Stimulated activated CD8-positive, alpha-beta memory T cell treated with anti-CD3 and anti-CD28 coated beads, Interleukin-7, amount 100 ng/mL, for 1 hour (primary cell): Measurements from ENCODE around the gene SLIT3.
"Not testable (repeated sequence)": the region's sequence is repeated elsewhere in the genome, so short reads cannot be mapped to it uniquely, and the experiment has no call there.

Experiments
- DNase-seq, 2 donors: peaks; one replicate each; pipeline ENCODE4 v3.0.0-alpha.2; 2020; ENCODE audit warnings: low read depth in 2 of 2

SLIT3 gene

DNA sequence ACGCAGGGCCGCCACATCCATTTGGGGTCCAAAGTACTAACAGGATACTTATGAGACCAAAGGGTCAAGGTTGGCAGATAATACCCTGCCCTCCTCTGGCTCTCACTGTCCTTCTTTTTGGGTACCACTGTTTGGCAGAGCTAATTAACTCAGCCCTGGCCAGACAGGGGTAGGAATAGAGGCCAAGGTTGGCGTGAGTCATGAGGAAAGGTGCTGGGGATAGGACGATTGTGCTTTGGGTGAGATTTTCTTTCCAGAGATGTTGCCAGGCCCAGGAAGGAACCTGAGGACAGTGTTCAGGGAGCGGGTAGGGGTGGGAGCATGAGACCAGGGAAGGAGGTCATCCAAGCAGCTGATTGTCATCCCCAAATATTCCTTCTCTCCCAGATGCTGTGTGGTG is 529.9 kb downstream of the SLIT3 start:
- DNase-seq = no peak

DNA sequence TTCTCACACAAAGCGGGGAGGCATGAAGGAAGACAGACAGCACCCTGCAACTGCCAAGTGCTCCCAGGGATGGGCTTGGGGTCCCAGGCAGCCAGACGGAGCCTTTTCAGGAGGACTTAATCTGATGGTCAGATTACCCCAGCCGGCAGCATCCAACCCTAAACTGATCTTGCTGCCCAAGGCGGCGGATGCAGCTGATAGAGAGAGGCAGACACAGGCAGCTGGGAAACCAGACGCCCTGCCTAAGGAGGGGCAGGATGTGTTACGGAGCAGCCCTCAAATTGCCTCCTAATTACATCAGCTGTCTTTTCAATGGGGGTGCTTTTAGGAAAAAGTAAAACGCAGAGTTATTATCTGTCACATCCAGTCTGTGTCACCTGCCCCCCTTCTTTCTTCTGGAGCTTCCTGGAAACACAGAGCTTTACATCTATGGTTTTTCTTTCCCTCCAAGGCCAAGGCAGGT is 530.9 kb downstream of the SLIT3 start:
- no peak for DNase-seq

DNA sequence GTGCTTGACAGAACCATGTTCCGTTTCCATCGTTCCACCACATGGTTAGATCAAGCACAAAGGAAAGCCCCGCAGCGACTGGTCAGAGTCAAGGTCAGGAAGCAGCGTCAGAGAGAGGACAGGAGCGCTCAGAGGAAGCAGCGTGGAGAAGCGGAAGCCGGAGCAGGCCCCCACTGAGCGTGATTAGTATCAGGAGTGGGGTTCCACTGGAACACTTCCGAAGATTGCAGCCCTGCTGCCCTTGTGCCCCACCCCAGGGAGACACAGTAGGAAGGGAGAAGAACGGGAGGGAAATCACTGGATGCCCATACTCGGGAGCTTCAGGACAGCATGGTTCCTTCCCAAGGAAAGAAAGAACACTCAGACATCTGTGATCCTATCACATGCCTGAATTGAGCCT is 532.8 kb downstream of the SLIT3 start:
- no peak for DNase-seq

DNA sequence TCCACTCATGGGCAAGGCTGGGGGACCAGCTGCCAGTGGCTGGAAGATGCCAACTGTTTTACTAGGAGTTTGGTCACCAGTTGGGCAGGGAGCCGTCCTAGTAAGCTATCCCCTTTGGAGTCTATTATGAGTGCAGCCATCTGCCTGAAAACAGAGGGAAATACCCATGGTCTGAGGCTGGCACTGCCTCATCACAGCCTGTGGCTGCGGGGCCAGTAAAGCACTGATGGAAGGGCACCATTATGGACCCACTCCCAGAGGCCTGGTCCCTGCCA is 534.6 kb downstream of the SLIT3 start:
- no peak for DNase-seq

DNA sequence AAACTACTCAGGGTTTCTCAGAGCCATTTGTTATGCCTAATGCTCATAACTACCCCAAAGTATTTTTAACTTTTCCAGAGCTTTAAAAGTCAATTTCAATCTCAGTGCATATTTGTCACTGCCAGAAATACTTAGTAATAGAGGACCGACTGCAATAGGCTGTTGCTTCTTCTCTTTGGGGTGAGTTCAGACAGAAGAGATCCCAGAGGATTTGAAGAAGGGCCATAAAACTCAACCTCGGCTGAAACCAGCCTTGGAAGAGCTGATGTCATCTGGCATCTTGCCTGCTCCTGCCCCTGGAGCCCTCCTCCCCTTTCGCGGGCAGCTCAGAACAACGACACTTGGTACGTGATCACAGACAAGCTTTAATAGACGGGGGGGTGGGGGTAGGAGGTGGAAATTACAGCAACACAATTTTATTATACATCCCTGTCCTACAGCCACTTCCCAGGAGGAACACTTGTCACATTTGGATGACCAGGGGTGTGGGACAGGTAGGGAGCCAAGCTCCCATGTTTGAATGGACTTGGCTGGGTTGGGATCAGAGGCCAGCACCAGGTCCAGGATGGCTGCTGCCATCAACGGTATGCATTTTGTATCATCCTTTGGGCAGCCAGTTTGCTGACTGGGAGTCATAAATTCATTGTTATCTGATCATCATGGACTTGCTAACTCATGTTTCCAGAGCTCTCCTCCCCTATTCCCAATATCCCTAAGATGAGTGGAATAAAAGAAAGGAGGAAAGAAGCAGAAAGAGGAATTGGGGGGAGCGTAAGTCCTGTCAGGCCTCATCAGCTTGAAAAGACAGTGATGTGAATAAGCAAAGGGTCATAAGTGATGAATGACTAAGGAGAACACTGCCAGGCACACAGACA is 535.2 kb downstream of the SLIT3 start:
- no peak for DNase-seq

DNA sequence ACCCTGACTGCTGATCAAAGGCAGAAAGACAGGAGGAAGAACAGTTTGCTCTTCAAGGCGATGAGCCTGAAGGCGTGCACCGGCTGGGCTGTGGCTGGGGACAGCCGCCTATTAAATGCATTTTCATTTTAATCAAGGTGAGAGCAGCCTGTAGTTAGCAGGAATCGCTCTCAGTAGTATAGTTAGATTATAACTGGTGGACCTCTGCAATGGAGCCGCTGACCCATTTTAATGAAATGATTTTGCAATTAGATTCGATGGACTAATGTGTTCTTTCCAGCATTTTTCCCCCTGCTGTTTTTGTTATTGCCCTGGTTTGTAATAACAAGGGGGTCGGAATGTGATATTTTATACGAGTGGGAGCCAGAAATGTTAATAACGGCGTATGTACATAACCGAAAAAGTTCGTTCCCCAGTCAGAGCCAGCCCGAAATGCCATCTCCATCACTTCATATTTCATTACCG is 535.8 kb downstream of the SLIT3 start:
- no peak for DNase-seq

DNA sequence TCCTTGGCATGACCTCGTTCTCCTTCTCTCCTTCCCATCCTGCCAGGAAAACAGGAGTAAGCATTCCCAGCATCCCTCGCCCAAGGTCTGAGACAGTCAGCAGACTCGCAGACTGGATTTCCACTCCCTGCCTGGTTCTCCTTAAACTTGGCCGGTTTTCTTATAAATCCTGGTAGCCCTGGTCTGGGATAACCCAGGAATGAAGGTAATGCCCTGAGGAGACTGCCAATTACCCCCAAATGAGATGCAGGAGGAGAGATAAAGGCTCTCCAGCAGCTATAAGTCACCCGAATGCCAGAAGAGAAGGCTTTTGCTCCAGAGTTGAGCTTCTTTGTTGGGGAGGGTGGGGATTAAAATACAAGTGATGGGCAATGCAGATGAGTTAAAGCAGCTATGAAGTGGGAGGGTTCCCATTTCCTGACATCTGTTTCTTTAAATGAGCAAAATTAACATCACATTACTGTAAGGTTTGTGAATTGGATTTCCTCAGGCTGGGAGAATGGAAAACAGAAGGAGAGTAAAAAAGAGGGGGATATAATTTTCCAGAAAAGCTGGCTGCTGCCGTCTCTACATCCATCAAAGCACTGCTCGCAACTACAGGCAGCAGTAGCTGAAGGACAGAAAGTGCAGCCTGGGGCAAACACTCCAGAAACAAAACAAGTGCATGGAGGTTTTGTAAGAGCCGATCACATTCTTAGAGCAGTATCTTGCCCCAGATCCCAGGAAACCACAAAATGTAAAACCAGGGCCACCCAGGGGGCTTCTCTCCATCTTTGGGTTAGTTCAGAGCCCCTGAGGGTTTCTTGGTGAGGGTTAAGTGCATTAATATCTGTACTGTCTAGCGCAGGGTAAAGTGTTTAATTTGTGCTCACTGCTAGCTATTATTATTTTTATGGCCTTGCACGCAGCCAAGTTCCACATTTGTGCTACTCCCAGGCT is 544.2 kb downstream of the SLIT3 start:
- DNase-seq = no peak

DNA sequence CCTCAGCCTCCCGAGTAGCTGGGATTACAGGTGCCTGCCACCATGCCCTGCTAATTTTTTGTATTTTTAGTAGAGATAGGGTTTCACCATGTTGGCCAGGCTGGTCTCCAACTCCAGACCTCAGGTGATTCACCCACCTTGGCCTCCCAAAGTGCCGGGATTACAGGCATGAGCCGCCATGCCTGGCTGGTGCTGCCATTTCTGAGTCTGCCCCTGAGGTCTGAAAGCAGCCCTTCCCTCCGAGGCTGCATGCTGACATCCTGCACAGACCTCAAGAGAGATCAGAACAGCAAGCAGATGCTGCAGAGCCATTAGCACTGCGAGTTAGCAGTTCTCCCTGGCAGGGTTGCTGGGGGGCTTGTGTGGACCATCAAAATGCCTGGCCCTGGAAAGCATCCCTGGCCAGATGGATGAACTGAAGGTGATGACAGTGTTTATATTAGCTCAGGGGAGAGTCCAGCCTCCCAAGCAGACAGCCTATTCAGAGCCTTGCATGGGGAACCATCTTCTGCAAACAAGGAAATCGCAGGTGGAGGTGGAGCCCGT is 545.3 kb downstream of the SLIT3 start:
- no peak for DNase-seq

DNA sequence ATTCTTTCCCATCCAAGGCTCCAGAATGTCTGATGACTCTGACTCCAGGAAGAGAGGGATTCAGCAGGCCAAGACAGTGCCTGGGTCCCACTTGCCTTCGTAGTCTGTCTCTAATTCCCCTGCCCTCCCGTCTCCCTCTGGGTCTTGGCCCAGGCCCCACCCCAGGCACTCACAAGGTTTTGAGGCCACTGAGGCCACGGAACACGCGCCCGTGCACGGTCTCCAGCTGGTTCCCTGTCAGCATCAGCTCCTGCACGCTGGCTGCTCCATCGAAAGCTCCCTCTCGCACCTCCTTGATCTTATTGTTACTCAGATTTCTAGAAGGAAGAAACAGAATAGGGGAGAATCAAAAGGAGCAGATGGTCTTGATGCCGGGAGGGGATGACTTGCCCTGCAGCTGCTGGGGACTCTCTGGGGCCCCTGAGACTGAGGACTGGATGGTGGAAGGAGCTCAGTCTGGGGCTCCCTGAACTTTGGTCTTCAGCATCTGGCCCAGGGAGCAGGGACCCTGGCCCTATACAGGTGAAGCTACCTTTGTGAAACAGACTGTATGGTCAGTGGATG is 547.2 kb downstream of the SLIT3 start:
- no peak for DNase-seq

DNA sequence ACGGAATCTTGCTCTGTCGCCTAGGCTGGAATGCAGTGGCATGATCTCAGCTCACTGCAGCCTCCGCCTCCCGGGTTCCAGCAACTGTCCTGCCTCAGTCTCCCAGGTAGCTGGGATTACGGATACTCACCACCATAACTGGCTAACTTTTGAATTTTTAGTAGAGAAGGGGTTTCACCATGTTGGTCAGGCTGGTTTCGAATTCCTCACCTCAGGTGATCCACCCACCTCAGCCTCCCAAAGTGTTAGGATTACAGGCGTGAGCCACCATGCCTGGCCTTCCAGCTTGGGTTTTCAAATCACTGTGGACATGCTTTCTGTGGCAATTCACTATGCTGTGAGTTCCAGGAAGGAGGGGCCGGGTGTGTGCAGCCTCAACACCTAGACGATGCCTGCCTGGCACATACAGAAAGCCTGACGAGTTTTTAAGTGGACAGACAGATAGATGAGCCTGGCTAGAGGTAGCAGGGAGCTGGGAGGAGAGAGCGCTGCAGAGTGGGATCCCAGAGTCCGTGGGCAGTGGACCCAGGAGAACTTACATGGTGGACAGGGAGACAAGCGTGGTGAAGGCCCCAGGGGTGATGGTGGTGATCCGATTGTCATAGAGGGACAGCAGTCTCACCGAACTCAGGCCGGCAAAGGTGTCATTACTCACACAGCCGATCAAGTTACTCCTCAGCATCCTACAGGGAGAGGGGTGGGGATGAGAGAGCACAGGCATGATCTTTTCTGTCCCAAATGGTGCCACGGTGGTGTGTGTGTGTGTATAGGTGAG is 548.3 kb downstream of the SLIT3 start:
- DNase-seq = no peak

DNA sequence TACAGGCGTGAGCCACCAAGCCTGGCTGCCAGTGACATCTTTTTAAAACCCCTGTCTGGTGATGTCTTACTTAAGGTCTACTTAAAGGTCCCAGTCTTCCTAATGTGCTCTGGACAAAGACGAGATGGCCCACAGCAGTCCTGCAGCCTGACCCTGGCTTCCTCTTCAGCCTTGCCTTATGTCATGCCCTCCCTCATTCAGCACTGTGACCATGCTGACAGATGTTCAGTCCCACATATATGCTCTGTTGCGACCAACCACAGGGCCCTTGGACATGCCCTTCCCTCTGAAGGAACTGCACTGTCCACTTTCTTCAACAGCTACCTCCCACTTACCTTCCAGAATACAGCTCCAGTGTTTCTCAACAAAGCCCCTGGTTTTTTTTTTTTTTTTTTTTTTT is 548.9 kb downstream of the SLIT3 start:
- no peak for DNase-seq

DNA sequence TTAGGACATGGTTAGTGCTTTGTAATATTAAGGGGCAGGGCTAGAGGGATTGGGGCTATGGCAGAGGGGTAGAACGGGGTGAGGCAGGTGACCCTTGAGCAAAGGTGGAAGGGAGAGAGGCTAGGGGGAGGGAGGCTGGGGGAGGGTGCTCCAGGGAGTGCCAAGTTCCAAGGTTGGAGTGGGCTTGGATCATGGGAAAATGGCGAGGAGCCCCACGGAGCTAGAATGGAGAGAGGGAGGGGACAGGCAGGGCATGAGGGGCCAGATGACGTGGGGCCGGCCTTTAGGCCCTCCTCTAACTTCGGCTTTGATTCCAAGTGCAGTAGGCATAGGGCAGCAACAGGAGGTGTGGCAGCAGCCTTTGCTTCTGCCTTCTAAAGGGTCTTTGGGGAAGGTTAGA is 550.0 kb downstream of the SLIT3 start:
- DNase-seq = no peak

DNA sequence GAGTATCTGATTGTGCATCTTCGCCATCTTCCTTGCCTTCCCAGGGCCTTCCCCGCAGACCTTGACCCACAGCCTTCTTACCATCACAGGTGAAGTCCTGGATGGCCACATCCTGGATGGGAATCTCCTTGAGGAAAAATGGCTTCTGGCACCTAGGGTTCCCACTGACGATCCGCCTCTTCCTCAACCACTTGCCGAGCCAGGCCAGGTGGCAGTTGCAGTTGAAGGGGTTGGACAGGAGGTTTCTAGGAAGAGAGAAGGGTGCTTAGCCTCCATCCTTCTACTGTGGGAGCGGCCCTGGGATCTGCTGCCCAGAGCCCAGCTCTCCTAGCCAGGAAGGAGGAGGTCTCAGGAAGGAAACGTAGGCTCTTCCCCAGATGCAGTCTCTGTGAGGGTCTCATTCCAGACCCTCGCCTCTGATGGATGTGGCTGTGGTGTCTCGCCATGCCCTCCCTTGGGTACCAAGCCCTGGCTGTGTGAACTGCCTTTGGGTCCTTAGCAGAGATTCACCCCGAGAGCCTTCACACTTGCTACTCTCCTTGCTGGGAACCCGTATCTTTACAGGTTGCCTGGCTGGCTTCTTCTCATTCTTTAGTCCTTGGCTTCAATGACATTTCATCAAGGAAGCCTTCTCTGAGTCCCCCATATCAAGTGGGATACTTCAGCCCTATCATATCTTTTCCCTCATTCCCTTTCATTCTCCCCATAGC is 551.4 kb downstream of the SLIT3 start:
- DNase-seq = no peak

DNA sequence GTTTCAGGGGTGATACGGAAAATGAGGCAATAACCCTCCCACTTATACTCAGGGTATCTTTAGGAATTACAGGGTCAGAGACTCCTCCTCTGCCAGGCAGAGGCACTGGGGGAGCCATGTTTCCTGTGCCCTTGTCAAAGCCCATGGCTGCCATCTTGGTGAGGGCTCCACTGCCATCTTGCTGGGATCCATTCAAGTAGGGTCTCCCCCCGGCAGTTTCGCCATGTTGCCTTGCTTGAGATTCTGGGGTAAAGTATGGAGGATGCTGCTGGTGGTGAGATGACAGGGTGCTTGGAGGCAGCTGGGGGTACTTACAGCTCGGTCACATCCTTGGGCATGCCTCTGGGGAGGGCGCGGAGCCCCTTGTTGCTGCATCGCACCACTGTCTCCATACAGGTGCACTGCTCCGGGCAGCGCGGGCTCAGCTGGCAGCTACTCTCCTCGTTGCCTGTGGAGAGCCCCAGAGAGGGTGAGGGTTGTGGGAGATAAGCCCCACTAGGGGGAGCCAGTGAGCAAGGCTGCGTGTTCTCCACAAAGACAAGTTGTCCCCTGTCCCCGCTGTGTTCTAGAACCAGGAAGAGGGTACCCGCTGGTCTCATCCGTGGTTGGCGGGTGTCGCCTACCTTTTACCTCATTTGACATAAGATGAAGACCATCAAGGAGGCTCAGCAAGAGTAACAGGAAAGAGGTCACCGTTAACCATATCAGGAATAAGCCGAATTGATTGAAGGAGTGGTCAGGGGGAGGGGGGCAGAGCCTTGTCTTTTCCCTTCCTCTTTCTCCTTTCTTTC is 552.8 kb downstream of the SLIT3 start:
- DNase-seq = no peak

DNA sequence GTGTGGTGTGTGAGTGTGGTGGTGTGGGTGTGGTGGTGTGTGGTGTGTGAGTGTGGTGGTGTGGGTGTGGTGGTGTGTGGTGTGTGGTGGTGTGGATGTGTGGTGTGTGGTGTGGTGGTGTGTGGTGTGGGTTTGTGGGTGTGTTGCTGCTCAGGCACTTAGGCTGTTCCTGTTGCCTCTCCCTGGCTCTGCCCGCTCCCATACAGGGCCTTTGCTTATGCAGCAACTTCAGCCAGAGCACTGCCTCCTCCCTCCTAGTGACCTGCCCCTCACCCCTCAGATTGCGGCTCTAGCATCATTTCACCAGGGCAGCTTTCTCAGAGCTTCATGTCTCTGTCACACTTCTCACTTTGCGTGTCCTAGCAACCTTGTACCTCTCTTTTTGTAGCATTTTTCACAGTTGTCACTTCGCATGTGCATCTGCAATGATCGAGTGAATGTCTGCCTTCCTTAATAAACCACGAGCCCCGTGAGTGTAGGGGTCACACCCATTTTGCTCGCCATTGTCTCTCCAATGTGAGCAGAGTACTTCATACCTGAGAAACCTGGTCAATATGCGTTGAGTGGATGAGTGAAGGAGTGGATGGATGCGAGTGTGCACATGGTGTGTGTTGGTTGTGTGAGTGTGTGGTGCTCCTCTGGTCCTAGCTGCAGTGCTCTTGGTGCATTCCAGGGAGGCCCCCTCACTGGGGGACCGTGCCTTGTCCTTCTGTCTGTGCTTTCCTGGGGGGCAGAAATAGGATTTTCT is 553.9 kb downstream of the SLIT3 start:
- no peak for DNase-seq

DNA sequence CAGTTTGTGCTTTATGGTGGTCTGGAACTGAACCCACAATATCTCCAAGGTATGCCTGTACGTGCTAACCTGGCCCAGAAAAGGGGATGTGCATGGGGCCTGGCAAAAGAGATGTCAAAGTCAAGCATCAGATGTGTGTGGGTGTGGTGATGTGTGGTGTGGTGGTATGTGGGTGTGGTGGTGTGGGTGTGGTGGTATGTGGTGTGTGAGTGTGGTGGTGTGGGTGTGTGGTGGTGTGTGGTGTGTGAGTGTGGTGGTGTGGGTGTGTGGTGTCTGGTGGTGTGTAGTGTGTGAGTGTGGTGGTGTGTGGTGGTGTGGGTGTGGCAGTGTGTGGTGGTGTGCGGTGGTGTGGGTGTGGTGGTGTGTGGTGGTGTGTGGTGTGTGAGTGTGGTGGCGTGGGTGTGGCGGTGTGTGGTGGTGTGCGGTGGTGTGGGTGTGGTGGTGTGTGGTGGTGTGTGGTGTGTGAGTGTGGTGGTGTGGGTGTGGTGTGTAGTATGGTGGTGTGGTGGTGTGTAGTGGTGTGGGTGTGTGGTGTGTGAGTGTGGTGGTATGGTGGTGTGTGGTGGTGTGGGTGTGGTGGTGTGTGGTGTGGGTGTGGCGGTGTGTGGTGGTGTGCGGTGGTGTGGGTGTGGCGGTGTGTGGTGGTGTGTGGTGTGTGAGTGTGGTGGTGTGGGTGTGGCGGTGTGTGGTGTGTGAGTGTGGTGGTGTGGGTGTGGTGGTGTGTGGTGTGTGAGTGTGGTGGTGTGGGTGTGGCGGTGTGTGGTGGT is 554.6 kb downstream of the SLIT3 start:
- not testable (repeated sequence) for DNase-seq

DNA sequence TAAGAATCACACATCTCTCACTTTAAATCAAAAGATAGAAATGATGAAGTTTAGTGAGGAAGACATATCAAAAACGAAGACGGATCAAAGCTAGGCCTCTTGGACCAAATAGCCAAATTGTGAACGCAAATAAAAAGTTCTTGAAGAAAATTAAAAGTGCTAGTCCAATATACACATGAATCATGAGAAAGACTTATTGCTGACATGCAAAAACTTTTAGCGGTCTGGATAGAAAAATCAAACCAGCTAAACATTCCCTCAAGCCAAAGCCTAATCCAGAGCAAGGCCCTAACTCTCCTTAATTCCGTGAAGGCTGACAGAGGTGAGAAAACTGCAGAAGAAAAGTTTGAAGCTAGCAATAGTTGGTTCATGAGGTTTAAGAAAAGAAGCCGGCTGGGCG is 557.3 kb downstream of the SLIT3 start:
- DNase-seq = no peak

DNA sequence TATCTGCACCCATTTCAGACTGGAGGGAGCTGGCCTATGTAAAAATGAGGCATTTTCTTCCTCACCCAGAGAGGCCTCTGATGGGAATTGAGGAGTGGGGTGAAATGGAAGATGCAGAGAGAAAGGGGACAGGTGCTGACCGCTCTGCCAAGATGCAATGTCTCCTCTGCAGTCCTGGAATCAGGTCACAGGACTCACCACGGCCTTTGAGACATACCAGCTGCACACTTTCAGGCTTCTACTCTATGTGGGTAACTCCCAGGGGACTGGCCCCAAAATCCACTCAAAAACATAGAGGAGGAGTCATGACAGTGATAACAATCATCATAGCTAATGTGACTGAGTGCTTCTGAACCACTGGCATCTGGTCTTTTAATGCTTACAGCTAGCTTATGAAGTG is 558.6 kb downstream of the SLIT3 start:
- DNase-seq = not testable (repeated sequence)
